GM18951 (cell line): ENCODE results near the gene SLC34A2.
"Not testable (repeated sequence)": the region's sequence is repeated elsewhere in the genome, so short reads cannot be mapped to it uniquely, and the experiment has no call there.

ENCODE experiments used
- POLR2A ChIP-seq: IDR thresholded peaks from 4 replicates; pipeline ENCODE4 v1.6.1; 2011; ENCODE audit warnings: mild to moderate bottlenecking; ENCODE audit not compliant: insufficient read length, insufficient read depth; ENCODE audit errors: extremely low read depth
- in situ Hi-C: fragments of 300-500 bp; cut with MboI; formaldehyde crosslinking; loops from one replicate; pipeline ENCODE4 v1.12.0; 2022; ENCODE audit warnings: low sequenced_read_pairs, mixed read lengths, inconsistent platforms; ENCODE audit not compliant: unreplicated experiment

The SLC34A2 gene, protein sequence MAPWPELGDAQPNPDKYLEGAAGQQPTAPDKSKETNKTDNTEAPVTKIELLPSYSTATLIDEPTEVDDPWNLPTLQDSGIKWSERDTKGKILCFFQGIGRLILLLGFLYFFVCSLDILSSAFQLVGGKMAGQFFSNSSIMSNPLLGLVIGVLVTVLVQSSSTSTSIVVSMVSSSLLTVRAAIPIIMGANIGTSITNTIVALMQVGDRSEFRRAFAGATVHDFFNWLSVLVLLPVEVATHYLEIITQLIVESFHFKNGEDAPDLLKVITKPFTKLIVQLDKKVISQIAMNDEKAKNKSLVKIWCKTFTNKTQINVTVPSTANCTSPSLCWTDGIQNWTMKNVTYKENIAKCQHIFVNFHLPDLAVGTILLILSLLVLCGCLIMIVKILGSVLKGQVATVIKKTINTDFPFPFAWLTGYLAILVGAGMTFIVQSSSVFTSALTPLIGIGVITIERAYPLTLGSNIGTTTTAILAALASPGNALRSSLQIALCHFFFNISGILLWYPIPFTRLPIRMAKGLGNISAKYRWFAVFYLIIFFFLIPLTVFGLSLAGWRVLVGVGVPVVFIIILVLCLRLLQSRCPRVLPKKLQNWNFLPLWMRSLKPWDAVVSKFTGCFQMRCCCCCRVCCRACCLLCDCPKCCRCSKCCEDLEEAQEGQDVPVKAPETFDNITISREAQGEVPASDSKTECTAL

DNA sequence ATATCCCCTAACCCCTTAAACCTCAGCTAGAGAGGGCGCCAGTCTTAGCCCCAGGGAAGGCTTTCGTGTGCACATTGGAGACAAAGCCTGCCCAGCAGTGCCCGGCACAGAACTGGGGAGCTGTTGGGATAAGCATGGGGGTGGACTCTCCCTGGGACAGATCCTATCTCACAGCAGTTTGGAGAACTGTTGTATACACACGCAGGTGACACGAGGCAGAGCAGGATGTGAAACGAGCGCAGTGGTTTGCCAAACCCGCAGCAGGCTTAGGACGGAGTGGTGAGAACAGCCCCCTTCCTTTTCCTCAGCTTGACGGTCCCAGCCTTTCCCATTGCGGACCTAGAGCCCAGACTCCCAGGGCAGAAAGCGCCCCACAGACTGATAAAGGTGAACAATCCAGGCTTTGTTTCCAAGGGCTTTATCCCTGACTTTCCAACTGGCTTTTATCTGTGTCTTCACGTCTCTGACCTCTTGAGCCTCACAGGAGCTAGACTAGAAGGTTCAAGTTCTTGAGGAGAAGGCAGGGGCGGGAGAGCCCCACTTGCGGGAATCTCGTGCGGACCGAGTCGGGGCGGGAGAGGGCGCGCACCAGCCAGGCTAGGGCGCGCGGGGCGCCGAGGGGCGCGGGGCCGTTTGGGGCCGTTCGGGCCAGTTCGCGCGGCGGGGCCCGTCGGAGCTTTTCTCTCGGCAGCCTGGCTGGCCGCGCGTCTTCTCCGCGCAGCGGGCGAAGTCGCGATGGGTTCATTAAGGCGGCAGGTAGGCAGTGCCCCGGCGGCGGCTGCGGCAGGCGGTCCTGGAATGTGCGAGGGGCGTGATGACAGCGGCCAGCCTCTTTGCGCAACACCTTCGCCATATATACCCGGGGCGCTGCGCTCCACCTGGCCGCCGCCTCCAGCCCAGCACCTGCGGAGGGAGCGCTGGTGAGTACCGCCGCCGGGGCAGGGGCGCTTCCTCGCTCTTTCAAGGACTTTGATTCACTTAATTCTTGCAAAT lies at the start of gene SLC34A2:
TSS of gene SLC34A2 (plus strand) at position 881 of the 993 bp plus-strand sequence. CDS start 6,650 bp downstream, outside the sequence.
- in situ Hi-C loops: no loop called here

DNA sequence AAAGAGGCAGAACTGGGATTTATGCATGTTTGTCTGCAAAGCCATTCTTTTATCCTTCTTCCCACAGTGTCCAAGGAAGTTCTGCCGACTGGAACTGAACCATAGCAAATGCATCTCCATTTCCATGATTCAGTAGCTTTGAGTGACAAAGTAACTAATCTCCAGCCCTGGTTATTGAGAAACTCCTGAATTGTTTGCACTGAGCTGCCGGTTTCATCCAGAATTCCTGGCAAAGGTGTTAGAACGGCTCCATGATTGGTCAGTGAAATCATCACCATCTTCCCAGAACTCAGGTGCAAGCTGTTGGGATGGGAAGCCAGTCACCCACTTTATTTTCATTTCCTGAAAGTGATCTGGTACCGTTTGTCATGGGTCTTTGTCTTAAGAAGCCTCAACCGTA lies 47.0 kb upstream of the SLC34A2 start:
- in situ Hi-C loops: no loop called here
- no peak for TF ChIP-seq POLR2A

More for the DNA sequence above, at the start of gene SLC34A2:
- TF ChIP-seq POLR2A: no peak

DNA sequence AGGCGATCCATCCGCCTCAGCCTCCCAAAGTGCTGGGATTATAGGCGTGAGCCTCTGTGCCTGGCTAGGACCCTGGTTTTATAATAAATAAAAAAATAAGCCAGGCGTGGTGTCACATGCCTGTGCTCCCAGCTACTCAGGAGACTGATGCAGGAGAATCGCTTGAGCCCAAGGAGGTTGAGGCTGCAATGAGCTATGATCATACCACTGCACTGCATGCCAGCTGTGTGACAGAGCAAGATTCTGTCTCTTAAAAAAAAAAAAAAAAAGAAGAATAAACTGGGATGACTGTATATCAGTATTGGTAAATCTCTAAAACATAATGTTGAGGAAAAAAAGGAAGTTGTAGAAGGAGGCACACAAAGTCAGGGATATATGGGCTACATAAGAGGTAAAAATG lies 45.7 kb upstream of the SLC34A2 start:
- no peak for TF ChIP-seq POLR2A
- in situ Hi-C loops: no loop called here

DNA sequence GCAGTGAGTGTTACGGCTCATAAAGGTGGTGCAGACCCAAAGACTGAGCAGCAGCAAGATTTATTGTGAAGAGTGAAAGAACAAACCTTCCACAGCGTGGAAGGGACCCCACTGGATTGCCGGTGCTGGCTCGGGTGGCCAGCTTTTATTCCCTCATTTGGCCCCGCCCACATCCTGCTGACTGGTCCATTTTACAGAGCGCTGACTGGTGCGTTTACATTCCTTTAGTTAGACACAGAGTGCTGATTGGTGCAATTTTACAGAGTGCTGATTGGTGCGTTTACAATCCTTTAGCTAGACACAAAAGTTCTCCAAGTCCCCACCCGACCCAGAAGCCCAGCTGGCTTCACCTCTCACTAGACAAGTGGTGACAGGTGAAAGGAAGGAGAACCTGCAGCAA lies 42.0 kb upstream of the SLC34A2 start:
- in situ Hi-C loops: not testable (repeated sequence)

DNA sequence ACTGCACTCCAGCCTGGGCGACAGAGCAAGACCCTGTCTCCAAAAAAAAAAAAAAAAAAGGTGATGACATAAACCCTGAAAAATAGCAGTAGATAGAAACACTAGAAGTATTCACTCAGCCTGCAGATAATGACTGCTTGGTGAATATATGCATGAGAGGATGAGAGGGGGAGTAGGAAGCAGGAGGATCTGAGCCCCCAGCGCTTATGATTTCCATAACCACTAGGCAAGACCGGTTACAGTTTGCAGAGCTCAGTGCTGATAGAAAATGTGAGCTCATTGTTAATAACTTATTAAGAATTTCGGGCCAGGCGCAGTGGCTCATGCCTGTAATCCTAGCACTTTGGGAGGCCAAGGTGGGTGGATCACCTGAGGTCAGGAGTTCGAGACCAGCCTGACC lies 40.8 kb upstream of the SLC34A2 start:
- in situ Hi-C loops: no loop called here
- no peak for TF ChIP-seq POLR2A

DNA sequence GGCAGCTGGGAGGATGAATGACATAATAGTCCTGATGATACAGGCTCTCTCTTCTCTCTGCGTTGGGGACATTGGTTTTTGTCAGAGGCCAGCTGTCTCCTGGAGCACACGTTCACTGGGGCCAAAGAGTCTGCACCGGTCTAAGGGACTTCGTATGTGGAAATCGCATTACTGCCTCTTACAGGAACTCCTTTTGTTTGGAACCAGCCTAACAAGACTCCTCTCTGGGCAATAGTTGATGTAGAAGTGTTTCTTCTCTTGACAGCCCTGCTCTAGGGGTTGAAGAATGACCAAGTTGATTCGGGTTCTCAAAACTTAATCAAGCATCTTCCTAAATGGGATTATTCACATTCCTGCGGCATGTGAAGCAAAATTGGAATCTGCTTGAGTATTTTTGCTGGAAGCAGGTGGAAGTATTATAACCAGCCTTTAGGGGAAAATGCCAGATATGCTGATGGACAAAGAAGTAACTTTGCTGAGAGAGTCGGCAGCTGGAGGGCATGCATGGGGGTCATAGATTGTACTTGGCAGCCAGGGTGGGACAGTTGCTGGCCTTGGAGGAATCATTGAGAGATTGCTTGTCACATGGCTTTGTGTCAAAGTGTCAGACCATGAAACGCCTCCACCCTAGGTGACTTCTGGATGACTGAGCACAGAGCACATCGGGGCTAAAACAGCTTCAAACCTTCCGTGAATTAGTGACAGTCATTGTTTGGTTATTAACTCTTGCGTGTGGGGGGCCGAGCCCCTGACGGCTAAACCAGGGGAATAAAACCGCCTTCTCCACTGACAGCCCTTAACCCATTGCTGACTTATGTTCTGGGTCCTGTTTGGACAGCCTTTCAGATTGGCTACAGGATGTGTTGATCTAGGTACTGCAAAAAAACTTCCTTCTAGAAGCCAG lies 34.4 kb upstream of the SLC34A2 start:
- TF ChIP-seq POLR2A: no peak
- in situ Hi-C loops: no loop called here

DNA sequence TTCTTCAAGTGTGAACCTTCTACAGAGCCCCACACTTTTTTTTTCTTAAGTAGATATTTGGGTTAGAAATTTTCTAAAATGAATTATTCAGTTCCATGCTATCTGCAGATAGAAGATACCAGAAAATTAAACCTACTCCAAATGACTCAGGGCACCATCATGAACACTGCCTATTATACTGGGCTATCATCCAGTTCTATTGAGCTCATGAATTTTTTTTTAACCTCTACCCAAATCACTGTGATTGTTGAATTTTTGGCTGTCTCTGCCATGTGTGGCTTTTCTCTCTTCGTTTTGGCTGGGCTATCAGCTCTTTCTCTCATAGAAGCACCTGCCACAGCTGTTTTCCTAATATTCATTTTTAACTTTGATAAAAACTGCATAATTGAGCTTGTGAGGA lies 31.0 kb upstream of the SLC34A2 start:
- TF ChIP-seq POLR2A: no peak
- in situ Hi-C loops: no loop called here

DNA sequence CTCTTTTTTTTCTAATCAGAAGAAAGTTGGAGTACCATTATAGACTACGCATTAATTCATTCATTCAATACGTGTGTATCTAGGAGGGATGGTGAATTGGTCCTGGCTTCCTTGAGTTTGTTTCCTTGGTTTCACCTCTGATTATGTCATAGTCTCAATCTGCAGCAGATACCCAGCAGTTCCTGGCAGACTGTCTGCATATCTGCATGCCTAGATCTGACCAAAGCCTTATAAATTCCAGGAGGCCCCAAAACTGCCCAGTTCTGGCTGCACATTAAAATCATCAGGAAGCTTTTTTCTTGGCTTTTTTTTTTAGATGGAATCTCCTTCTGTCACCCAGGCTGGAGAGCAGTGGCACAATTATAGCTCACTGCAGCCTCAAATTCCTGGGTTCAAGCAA lies 27.2 kb upstream of the SLC34A2 start:
- in situ Hi-C loops: no loop called here
- TF ChIP-seq POLR2A: no peak

DNA sequence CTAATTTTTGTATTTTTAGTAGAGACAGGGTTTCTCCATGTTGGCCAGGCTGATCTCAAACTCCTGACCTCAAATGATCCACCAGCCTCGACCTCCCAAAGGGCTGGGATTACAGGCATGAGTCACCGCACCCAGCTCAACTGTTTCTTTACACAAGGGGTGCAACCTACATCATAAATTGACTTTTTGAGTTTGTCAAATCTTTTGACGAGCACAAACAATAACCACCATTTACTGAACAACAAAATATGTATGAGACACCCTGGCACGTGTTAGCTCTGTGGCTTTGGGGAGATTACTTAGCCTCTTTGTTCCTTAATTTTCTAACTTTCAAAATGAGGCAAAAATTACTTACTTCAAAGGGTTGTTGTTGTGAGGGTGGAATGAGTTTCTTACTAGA lies 23.5 kb upstream of the SLC34A2 start:
- TF ChIP-seq POLR2A: no peak
- in situ Hi-C loops: no loop called here

DNA sequence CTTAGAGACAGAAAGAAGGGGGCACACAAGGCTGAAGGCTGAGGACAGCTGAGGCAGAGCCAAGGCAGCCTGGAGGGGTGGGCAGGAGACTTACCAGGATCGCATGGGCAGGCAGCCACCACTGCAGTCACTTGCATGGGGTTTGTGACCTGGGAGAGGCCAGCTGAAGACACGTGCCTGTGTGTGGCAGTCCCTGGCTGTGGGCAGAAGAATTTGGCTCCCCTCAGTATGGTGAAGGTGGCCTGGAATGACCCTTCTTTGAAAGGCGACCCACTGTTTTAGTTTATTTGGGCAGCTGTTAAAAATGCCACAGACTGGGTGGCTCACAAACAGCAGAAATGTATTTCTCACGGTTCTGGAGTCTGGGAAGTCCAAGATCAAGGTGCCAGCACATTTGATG lies 22.1 kb upstream of the SLC34A2 start:
- in situ Hi-C loops: no loop called here
- TF ChIP-seq POLR2A: no peak

DNA sequence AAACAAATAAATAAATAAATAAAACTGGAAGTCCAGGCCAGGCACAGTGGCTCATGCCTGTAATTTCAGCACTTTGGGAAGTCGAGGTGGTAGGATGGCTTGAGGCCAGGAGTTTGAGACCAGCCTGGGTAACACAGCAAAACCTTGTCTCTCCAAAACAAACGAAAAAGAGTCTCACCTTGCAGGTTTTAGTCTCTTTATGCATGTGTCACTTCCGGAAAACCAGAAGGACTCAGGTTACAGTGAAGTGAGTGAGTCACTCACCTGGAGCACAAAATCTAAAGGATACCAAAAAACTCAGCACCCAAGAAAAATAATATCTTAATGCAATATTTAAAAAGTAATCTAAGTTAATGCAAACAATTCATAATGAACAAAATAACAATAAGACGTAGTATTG lies 20.1 kb upstream of the SLC34A2 start:
- in situ Hi-C loops: no loop called here

DNA sequence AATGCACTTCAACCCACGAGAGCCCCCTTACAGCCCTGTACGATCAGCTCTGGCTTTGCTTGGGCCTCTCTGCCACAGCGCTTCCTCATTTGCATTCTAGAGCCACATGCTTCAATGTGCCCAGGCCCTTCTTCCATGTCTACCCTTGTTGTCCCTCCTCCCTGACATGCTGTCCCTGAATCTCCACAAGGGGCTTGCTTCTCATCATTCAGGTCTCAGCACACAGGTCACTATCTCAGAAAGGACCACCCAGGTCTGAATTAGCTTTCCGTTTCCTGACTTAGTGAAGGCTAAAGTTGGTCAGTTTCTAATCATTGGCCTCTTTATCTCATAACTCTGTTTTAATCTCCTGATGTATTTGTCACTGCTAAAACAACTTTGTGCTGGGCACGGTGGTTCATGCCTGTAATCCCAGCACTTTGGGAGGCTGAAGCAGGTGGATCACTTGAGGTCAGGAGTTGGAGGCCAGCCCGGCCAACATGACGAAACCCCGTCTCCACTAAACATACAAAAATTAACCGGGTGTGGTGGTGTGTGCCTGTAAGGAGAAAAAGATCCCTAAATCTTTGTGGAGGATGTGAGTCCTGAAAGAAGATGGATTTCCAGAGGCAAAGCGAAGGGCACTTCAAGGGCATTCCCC lies 17.9 kb upstream of the SLC34A2 start:
- in situ Hi-C loops: no loop called here

More for the DNA sequence above, 20.1 kb upstream of the SLC34A2 start:
- no peak for TF ChIP-seq POLR2A

DNA sequence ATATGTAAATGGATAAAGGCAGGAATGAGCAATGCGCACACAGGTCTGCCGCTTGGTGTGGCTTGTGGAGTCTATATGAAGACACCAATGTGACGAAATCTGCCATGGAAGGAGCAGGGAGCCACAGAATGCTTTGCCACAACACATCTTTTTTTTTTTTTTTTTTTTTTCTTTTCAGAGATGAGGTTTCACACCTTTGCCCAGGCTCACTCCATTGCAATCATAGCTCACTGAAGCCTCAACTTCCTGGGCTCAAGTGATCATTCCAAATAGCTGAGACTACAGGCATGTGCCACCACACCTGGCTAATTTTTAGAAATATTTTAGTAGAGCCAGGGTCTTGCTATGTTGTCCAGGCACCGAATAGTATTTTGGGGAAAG lies 17.4 kb upstream of the SLC34A2 start:
- in situ Hi-C loops: no loop called here
- TF ChIP-seq POLR2A: no peak

More for the DNA sequence above, 17.9 kb upstream of the SLC34A2 start:
- no peak for TF ChIP-seq POLR2A
